ENCODE data around the gene FMN2.

Gene FMN2

DNA sequence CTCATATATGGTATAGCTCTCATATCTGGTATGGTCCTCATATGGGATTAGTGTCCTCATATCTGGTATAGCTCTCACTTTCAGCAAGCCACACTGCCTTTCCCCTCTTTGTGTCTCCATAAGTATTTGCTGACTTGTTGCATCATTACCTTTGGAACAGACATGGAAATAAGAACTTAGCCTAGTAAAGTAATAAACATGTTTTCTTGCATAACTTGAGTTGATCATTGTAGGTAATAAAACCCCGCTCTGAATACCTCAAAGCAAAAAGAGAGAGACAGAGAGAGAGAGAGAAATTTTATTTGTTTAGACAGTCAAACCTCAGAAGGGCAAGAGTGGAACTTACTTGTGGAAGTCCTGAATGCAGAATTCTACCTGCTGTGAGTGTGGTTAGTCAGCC is 350.0 kb downstream of the FMN2 start:
- DNase-seq = no peak

DNA sequence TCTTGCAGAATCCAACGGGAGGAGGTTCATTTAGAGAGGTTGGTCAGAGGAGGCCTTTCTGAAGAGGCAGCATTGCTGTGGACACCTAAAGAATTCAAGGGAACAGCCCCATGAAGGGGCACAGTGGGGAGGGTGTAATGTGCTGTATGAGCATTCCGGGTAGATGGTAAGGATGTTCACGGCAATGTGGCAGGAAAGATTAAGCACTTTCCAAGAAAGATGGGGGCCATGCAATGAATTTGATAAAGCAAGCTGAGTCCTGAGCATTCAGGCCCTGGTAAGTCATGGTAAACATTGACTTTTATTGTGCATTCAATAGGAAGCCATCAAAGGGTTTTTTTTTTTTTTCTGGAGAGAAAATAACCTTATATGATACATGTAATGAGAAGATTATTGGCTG is 353.7 kb downstream of the FMN2 start:
- no peak for DNase-seq

- peak in 1 of 5 experiments; percentile 57 for DNase-seq
Observed at GRCh38 chr1:240455228-240455821, 363.6 kb downstream of the FMN2 start.

DNA sequence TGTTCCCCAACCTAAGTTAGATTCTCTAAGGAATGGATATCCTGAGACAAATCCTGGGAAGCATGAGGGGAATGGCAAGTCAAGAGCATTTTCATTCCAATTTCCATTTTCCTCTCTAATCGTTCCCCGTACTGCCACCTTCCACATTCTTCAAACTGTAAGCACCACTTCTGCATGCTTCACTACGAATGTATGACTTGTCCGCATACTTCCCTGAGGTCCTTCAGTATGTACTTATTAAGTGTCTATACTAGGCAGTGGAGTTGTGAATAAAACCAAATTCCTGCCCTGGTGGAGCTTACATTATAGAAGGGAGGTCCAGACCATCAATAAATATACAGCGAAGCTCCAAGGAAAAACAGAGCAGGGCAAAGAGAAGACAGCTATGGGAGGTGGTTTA is 365.5 kb downstream of the FMN2 start:
- no peak for DNase-seq

DNA sequence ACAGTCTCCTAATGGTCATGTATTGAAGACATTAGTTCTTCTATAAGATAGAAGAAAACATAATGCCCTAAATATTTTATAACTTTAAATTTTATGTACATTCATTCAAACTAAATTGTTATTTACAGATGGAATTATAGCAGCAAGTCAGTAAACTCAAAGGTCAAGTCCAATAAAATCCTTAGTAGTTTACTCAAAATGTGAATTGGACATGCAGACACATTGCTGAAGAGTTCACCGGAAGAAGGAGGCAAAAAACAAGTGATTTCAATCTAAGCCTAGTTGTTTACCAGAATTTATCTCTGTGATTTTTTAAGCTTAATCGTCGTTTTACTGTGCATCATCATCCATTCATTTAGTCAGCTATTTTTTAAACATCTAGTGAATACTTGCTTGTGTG is 370.6 kb downstream of the FMN2 start:
- DNase-seq = no peak

DNA sequence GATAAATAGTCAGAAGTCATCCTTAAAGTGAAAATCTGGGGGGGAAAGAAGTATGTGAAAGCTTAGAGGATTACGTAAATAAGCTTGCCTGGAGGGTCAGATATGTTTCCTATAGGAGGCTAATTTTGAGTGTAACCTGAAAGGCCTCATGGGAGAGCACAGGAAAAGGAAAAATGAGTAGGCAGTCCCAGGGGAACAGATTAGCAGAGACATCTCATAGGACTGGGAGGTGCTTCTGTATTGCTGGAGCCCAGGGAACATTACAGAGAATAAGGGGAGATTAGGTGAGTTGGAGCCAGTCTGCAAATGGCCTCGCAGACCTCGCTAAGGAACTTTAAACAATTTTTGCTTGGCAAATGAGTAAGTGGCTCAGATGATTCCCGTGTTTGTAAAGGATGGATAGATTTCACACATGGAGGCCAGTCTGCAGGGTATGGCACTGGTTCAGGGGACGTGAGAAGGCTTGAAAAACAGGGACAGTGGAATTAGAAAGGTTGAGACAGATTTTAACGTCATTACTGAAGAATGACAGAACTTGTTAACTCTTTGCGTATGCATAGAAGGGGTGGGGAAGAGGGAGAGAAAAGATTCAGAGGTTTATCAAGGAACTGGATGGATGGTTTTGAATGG is 371.2 kb downstream of the FMN2 start:
- no peak for DNase-seq

- DNase-seq = no peak
Observed at GRCh38 chr1:240464099-240464498, 372.4 kb downstream of the FMN2 start.

- DNase-seq = peak in 1 of 5 experiments; percentile 15
Observed at GRCh38 chr1:240465531-240465940, 373.9 kb downstream of the FMN2 start.

- no peak for DNase-seq
Observed at GRCh38 chr1:240466509-240466908, 374.8 kb downstream of the FMN2 start.

- no peak for DNase-seq
Observed at GRCh38 chr1:240467895-240468294, 376.2 kb downstream of the FMN2 start.

- no peak for DNase-seq
Observed at GRCh38 chr1:240468656-240469055, 377.0 kb downstream of the FMN2 start.

- no peak for DNase-seq
Observed at GRCh38 chr1:240474133-240474614, 382.5 kb downstream of the FMN2 start.

DNA sequence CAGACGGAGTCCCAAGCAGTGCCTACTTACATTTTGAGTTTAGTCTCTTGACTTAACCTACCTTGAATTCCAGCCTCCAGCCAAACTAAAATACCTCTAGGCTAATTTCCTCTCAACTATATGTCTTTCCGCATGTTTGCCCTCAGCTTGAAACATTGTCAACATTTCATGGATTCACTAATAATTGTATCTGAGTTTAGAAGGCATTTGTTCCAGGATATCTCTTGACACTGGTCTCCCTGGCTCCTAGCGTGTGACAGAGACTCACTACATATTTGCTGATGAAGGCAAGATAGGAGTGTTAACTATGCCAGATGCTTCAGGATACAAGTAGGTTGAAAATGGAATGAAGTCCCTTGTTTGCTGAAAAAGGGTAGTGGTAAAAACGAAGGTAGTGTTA is 384.1 kb downstream of the FMN2 start:
- no peak for DNase-seq

DNA sequence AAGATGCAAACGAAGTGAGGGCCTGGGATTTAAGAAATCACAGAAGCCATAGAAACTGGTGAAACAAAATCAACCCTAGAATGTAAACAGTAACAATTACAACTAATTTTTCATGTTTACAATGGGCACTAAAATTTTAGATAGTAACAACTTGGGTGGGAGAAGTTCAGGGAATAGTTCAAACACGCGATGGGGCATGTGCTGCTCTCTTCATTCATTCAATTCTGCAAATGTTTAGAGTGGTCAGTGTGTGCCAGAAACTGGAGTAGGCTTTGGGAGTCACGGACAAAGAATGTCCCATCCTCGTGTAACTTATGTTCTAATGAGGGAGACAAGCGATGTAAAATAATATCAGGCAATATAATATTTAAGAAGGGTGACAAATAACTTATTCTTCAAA is 386.9 kb downstream of the FMN2 start:
- no peak for DNase-seq

DNA sequence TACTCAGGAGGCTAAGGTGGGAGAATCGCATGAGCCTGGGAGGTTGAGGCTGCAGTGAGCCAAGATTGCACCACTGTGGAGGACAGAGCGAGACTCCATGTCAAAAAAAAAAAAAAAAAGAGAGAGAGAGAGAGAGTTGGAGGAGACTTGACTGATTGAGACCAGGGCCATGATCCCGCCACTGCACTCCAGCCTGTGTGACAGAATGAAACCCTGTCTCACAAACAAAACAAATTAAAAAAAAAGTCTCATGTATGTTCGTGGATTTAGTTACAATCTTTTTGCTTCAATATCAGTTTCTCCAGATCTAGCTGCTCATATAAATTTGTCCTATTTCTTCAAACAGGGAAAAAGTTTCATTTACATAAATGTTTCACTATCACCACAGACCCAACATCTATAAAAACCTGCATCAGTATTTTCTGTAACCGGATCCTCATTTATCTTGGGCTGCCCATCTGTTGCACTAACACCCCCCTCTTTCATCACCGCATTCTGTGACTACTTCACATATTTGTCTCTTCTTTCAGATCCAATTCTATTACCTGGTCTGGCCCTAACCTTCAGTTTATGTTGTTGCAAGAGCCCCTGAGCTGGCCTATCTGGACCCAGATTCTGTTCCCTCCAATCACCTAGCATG is 393.2 kb downstream of the FMN2 start:
- DNase-seq = no peak

DNA sequence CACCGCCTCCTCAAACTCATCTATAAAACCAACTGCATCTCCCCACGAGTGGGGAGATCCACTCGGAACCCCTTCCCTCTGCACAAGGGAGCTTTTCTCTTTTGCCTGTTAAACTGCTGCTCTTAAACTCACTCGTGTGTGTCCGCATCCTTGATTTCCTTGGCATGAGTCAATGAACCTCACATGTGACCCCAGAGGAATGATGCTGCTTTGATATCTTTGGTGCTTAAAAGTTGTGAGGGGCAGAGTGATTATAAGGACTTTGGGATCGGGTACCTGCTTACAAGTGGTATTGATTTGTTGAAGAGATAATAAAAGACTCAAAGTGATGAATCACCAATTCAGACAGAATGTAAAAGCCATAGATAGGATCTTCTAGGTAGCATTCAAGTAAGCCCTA is 394.9 kb downstream of the FMN2 start:
- no peak for DNase-seq

- no peak for DNase-seq
Observed at GRCh38 chr1:240487493-240487892, 395.8 kb downstream of the FMN2 start.

- no peak for DNase-seq
Observed at GRCh38 chr1:240491156-240491555, 399.5 kb downstream of the FMN2 start.

GRCh38 chr1:240491796-240492195 is 400.1 kb downstream of the FMN2 start:
- no peak for DNase-seq

DNA sequence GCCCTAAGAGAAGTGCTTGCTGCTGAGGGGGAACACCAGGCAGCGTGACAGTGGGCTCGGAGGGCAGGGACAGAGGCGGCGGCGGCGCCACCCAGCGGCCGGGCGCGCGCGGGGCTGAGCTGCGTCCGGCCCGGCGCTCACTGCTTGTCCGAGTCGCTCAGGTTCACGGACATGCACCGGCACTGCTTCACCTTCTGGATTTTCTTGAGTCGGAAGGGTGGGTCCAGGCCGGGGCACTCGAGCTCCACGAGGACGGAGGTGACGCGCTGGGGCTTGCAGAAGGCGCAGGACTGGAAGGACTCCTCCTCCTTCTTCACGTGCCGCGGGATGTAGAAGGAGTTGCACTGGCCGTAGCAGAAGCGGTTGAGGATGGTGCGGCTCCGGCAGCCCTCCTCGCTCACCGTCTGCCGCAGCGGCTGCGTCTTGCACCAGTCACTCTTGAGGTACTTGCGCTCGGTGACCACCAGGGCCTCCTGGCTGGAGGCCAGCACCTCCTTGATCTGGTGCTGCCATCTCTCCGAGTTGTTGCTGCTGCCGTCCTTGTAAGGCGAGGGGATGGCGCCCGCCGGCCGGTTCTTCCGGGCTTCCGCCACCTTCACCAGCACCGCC is 401.3 kb downstream of the FMN2 start:
- peak in 2 of 5 experiments; percentile 11 to 53 for DNase-seq

GRCh38 chr1:240495601-240496000 is 403.9 kb downstream of the FMN2 start:
- DNase-seq = no peak

DNA sequence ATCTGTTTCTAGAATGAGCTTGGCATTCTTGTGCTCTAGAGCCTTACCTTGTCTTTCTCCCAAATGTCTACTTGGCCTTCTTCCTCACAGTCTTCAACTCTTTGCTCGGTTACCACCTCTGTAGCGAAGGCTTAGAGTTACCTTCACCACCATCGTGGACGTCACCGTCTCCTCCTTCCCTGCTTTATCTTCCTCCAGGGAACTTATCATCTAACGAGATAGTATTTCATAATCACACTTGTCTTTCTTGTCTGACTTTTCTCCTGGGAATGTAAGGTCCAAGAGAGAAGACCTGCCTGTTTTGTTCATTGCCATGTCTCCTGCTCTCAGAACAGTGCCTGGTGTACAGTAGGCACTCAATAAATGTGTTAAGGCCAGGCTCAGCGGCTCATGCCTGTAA is 404.7 kb downstream of the FMN2 start:
- DNase-seq = no peak

DNA sequence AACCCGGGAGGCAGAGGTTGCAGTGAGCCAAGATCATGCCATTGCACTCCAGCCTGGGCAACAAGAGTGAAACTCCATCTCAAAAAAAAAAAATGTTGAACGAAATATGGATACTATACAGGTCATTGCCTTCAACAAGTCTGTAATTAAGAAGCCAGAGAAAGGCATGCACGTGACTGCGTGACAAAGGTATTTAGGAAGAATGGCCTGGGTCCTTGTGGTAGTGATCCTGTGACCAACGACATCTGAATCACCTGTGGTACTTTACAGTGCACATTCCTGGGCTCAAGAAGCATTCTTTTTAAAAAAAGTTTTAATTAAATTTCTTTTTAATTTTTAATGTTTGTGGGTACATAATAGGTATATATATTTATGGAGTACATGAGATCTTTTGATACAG is 405.3 kb downstream of the FMN2 start:
- no peak for DNase-seq

DNA sequence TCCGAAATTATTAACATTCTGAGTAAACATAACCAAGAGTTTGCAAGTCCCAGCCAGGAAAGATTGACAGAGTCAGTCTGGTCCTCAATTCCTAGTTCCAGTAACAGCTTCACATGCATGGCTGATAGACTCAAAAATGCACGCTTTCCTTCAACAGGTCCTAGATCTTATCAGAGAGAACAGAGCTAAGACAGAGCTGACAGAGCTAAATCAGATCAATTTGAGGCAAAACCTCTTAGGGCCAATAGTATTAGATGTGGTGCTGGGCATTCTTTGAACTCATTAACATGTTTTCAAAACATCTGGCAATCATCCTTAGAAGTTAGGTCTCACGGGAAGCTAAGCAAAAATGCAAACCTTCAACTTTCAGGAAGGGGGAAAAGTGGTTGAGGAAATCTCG is 406.2 kb downstream of the FMN2 start:
- no peak for DNase-seq
